Raji (cell line): ENCODE measurements around the gene LYRM1.

ENCODE experiments used
- POLR2A ChIP-seq: IDR thresholded peaks from 2 replicates; pipeline ENCODE4 v1.6.1; 2011; ENCODE audit warnings: low read depth, low read length, control low read depth; ENCODE audit not compliant: insufficient read depth

LYRM1 gene

GRCh38 chr16:20944861-20945574 lies 44.4 kb downstream of the LYRM1 start:
- TF ChIP-seq POLR2A: no peak

- no peak for TF ChIP-seq POLR2A
Measured at GRCh38 chr16:20946015-20946629, 45.6 kb downstream of the LYRM1 start.

- no peak for TF ChIP-seq POLR2A
Measured at GRCh38 chr16:20948444-20948843, 47.9 kb downstream of the LYRM1 start.

- TF ChIP-seq POLR2A: no peak
Measured at GRCh38 chr16:20949660-20950059, 49.1 kb downstream of the LYRM1 start.

GRCh38 chr16:20950294-20950693 lies 49.7 kb downstream of the LYRM1 start:
- no peak for TF ChIP-seq POLR2A

- no peak for TF ChIP-seq POLR2A
Measured at GRCh38 chr16:20952139-20952920, 51.8 kb downstream of the LYRM1 start.

- no peak for TF ChIP-seq POLR2A
Measured at GRCh38 chr16:20954574-20954973, 54.0 kb downstream of the LYRM1 start.

GRCh38 chr16:20956319-20956718 lies 55.7 kb downstream of the LYRM1 start:
- TF ChIP-seq POLR2A: no peak

GRCh38 chr16:20957153-20957552 lies 56.6 kb downstream of the LYRM1 start:
- TF ChIP-seq POLR2A: no peak

GRCh38 chr16:20960899-20961298 lies 60.3 kb downstream of the LYRM1 start:
- no peak for TF ChIP-seq POLR2A

GRCh38 chr16:20968765-20969164 lies 68.2 kb downstream of the LYRM1 start:
- no peak for TF ChIP-seq POLR2A

- TF ChIP-seq POLR2A: no peak
Measured at GRCh38 chr16:20969386-20969785, 68.8 kb downstream of the LYRM1 start.

GRCh38 chr16:20971401-20971800 lies 70.8 kb downstream of the LYRM1 start:
- no peak for TF ChIP-seq POLR2A
